ENCODE results near the gene ASAH2.
"Not testable (repeated sequence)": the region's sequence is repeated elsewhere in the genome, so short reads cannot be mapped to it uniquely, and the experiment has no call there.

Gene ASAH2

GRCh38 chr10:50244201-50244600 lies 7.1 kb downstream of the ASAH2 start:
- Histone ChIP-seq H3K79me2 (ENCODE audit: low read length) (no peaks in the 10 kb centered on the region), H3K36me3 (replicated peaks; ENCODE audit: insufficient read depth, low read length) (no peaks in the 10 kb centered on the region), H3K4me2 (ENCODE audit: low read depth, low read length) (no peak overlapping the region), H3K9me3 (replicated peaks; ENCODE audit: insufficient read depth, low read length) (no peaks in the 10 kb centered on the region), H3K27ac (ENCODE audit: low read length) (no peak overlapping the region), H3K4me3 (ENCODE audit: low read length) (no peak overlapping the region), H4K20me1 (ENCODE audit: insufficient read depth, low read length) (no peaks in the 10 kb centered on the region), H3K9me2 (replicated peaks; ENCODE audit: insufficient read depth, low read length) (no peaks in the 10 kb centered on the region), H3K27me3 (replicated peaks; ENCODE audit: insufficient read depth, low read length) (no peaks in the 10 kb centered on the region), H3K4me1 (ENCODE audit: low read length) (0 out of 2 replicates have a peak, but pooled peaks cover 4% of the 10 kb centered on the region), H2AFZ (ENCODE audit: low read length) (no peak overlapping the region), H3F3A (ENCODE audit: insufficient read depth, low read length) (no peaks in the 10 kb centered on the region), H3K9ac (ENCODE audit: low read length) (no peak overlapping the region)
- no peak for DNase-seq
- TF ChIP-seq EZH2phosphoT487 (IDR thresholded peaks at IDR 0.05; ENCODE audit: low read length) (no peak), EZH2 (optimal IDR thresholded peaks at IDR 0.05; ENCODE audit: low read depth, low read length) (no peak)
- TF ChIP-seq, protein P1, sequence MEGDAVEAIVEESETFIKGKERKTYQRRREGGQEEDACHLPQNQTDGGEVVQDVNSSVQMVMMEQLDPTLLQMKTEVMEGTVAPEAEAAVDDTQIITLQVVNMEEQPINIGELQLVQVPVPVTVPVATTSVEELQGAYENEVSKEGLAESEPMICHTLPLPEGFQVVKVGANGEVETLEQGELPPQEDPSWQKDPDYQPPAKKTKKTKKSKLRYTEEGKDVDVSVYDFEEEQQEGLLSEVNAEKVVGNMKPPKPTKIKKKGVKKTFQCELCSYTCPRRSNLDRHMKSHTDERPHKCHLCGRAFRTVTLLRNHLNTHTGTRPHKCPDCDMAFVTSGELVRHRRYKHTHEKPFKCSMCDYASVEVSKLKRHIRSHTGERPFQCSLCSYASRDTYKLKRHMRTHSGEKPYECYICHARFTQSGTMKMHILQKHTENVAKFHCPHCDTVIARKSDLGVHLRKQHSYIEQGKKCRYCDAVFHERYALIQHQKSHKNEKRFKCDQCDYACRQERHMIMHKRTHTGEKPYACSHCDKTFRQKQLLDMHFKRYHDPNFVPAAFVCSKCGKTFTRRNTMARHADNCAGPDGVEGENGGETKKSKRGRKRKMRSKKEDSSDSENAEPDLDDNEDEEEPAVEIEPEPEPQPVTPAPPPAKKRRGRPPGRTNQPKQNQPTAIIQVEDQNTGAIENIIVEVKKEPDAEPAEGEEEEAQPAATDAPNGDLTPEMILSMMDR (IDR thresholded peaks at IDR 0.05; ENCODE audit: low read length), result no peak

- Histone ChIP-seq H3K4me2 (ENCODE audit: low read depth, low read length) (no peak overlapping the region), H3K27ac (ENCODE audit: low read length) (no peak overlapping the region), H3K4me1 (ENCODE audit: low read length) (0 out of 2 replicates have a peak, but pooled peaks cover 4% of the 10 kb centered on the region), H4K20me1 (ENCODE audit: insufficient read depth, low read length) (no peaks in the 10 kb centered on the region), H3K27me3 (replicated peaks; ENCODE audit: insufficient read depth, low read length) (no peaks in the 10 kb centered on the region), H3K79me2 (ENCODE audit: low read length) (no peaks in the 10 kb centered on the region), H3K4me3 (ENCODE audit: low read length) (no peak overlapping the region), H3K9me2 (replicated peaks; ENCODE audit: insufficient read depth, low read length) (no peaks in the 10 kb centered on the region), H3K9me3 (replicated peaks; ENCODE audit: insufficient read depth, low read length) (no peaks in the 10 kb centered on the region), H3K36me3 (replicated peaks; ENCODE audit: insufficient read depth, low read length) (no peaks in the 10 kb centered on the region), H2AFZ (ENCODE audit: low read length) (no peak overlapping the region), H3K9ac (ENCODE audit: low read length) (no peak overlapping the region), H3F3A (ENCODE audit: insufficient read depth, low read length) (no peaks in the 10 kb centered on the region)
- no peak for TF ChIP-seq EZH2 (optimal IDR thresholded peaks at IDR 0.05; ENCODE audit: low read depth, low read length)
- no peak for TF ChIP-seq EZH2phosphoT487 (IDR thresholded peaks at IDR 0.05; ENCODE audit: low read length)
- TF ChIP-seq, protein P1 (IDR thresholded peaks at IDR 0.05; ENCODE audit: low read length), result no peak
- no peak for DNase-seq
Observed at GRCh38 chr10:50242777-50243176, 8.5 kb downstream of the ASAH2 start.

GRCh38 chr10:50241478-50241877 lies 9.8 kb downstream of the ASAH2 start:
- not testable (repeated sequence) for H4K20me1 ChIP-seq (ENCODE audit: insufficient read depth, low read length); H3K9me3 ChIP-seq (replicated peaks; ENCODE audit: insufficient read depth, low read length)

DNA sequence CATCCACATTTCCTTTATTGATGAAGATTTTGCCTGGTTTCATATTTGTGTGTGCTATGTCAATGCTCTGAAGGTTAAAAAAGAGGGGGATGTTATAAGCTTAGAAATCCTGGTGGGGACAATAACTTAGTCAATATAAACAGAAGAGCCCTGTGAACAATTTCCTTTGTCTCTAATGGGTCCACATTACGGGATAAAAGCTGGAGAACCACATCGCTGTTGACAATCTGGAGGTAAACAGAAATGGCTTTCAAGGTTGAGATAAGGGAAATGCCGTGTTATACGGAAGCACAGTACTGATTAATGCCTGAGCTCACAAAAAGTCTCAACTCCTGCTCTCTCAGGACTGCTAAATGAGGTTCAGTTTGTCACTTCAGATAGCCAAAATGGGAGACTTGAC lies 16.8 kb downstream of the ASAH2 start:
- no peaks in the 10 kb centered on the region for H4K20me1 ChIP-seq (ENCODE audit: insufficient read depth, low read length)
- H3K9me3 ChIP-seq (replicated peaks; ENCODE audit: insufficient read depth, low read length), result no peaks in the 10 kb centered on the region
- H3F3A ChIP-seq (ENCODE audit: insufficient read depth, low read length), result no peaks in the 10 kb centered on the region
- H3K9me2 ChIP-seq (replicated peaks; ENCODE audit: insufficient read depth, low read length), result no peaks in the 10 kb centered on the region
- no peaks in the 10 kb centered on the region for H3K4me1 ChIP-seq (ENCODE audit: low read length)
- no peaks in the 10 kb centered on the region for H3K36me3 ChIP-seq (replicated peaks; ENCODE audit: insufficient read depth, low read length)
- no peak overlapping the region for H3K9ac ChIP-seq (ENCODE audit: low read length)
- H3K4me2 ChIP-seq (ENCODE audit: low read depth, low read length), result no peak overlapping the region
- no peak overlapping the region for H2AFZ ChIP-seq (ENCODE audit: low read length)
- H3K79me2 ChIP-seq (ENCODE audit: low read length), result no peaks in the 10 kb centered on the region
- DNase-seq, result no peak
- no peaks in the 10 kb centered on the region for H3K27me3 ChIP-seq (replicated peaks; ENCODE audit: insufficient read depth, low read length)
- no peak overlapping the region for H3K27ac ChIP-seq (ENCODE audit: low read length)
- TF ChIP-seq, protein P1 (IDR thresholded peaks at IDR 0.05; ENCODE audit: low read length), result no peak
- TF ChIP-seq EZH2phosphoT487 (IDR thresholded peaks at IDR 0.05; ENCODE audit: low read length), result no peak
- no peak for TF ChIP-seq EZH2 (optimal IDR thresholded peaks at IDR 0.05; ENCODE audit: low read depth, low read length)
- no peak overlapping the region for H3K4me3 ChIP-seq (ENCODE audit: low read length)

More at GRCh38 chr10:50241478-50241877, 9.8 kb downstream of the ASAH2 start:
- not testable (repeated sequence) for H3K9me2 ChIP-seq (replicated peaks; ENCODE audit: insufficient read depth, low read length); H3K4me1 ChIP-seq (ENCODE audit: low read length); H3F3A ChIP-seq (ENCODE audit: insufficient read depth, low read length); H3K4me3 ChIP-seq (ENCODE audit: low read length); H2AFZ ChIP-seq (ENCODE audit: low read length); H3K79me2 ChIP-seq (ENCODE audit: low read length); H3K4me2 ChIP-seq (ENCODE audit: low read depth, low read length); H3K27me3 ChIP-seq (replicated peaks; ENCODE audit: insufficient read depth, low read length); H3K9ac ChIP-seq (ENCODE audit: low read length); H3K36me3 ChIP-seq (replicated peaks; ENCODE audit: insufficient read depth, low read length); H3K27ac ChIP-seq (ENCODE audit: low read length); DNase-seq

All from MM.1S (cell line).